ENCODE data around the gene SFRP4.

SFRP4 gene

GRCh38 chr7:37921876-37922275, 5.3 kb upstream of the SFRP4 start:
- H3K27ac ChIP-seq (ENCODE audit: low read depth, low read length), result no peak overlapping the region
- no peaks in the 10 kb centered on the region for H3K79me2 ChIP-seq (ENCODE audit: insufficient read depth, low read length)
- H3K27me3 ChIP-seq (ENCODE audit: low read length), result no peaks in the 10 kb centered on the region
- TF ChIP-seq CTCF (IDR thresholded peaks at IDR 0.05; ENCODE audit: insufficient read depth, low read length, poor library complexity, severe bottlenecking) (no peak), EZH2phosphoT487 (conservative IDR thresholded peaks at IDR 0.05; ENCODE audit: low read length) (no peak)
- H2AFZ ChIP-seq (ENCODE audit: low read depth, low read length, severe bottlenecking), result no peak overlapping the region
- H3K9me3 ChIP-seq (ENCODE audit: insufficient read depth, low read length), result no peaks in the 10 kb centered on the region
- H3K4me3 ChIP-seq (ENCODE audit: insufficient read depth, low read length, poor library complexity, severe bottlenecking), result no peak overlapping the region
- H4K20me1 ChIP-seq (ENCODE audit: low read depth, low read length), result no peaks in the 10 kb centered on the region
- H3F3A ChIP-seq (ENCODE audit: insufficient read depth), result no peaks in the 10 kb centered on the region
- H3K9ac ChIP-seq (ENCODE audit: low read length), result no peak overlapping the region
- H3K4me2 ChIP-seq (ENCODE audit: low read depth, low read length, poor library complexity, severe bottlenecking), result no peak overlapping the region
- H3K9me2 ChIP-seq (replicated peaks; ENCODE audit: insufficient read depth, low read length), result no peaks in the 10 kb centered on the region
- no peaks in the 10 kb centered on the region for H3K36me3 ChIP-seq (ENCODE audit: low read length)

- Histone ChIP-seq H3K9me3 (ENCODE audit: insufficient read depth, low read length) (no peaks in the 10 kb centered on the region), H3K9ac (ENCODE audit: low read length) (no peak overlapping the region), H3K27me3 (ENCODE audit: low read length) (no peaks in the 10 kb centered on the region), H3K4me3 (ENCODE audit: insufficient read depth, low read length, poor library complexity, severe bottlenecking) (no peak overlapping the region), H3F3A (ENCODE audit: insufficient read depth) (no peaks in the 10 kb centered on the region), H2AFZ (ENCODE audit: low read depth, low read length, severe bottlenecking) (no peak overlapping the region), H3K27ac (ENCODE audit: low read depth, low read length) (no peak overlapping the region), H3K4me2 (ENCODE audit: low read depth, low read length, poor library complexity, severe bottlenecking) (no peak overlapping the region), H3K36me3 (ENCODE audit: low read length) (no peaks in the 10 kb centered on the region), H4K20me1 (ENCODE audit: low read depth, low read length) (no peaks in the 10 kb centered on the region), H3K9me2 (replicated peaks; ENCODE audit: insufficient read depth, low read length) (no peaks in the 10 kb centered on the region), H3K79me2 (ENCODE audit: insufficient read depth, low read length) (no peaks in the 10 kb centered on the region)
- no peak for TF ChIP-seq CTCF (IDR thresholded peaks at IDR 0.05; ENCODE audit: insufficient read depth, low read length, poor library complexity, severe bottlenecking)
- TF ChIP-seq EZH2phosphoT487 (conservative IDR thresholded peaks at IDR 0.05; ENCODE audit: low read length), result no peak
Measured at GRCh38 chr7:37920849-37921805, 4.5 kb upstream of the SFRP4 start.

GRCh38 chr7:37920305-37920848, 3.8 kb upstream of the SFRP4 start, which contains the start of gene EPDR1:
TSS of gene EPDR1 (plus strand) at chr7:37920640. CDS start at chr7:37920940, 300 bp downstream.
- no peak within 1 kb of the TSS for H3K4me3 ChIP-seq (ENCODE audit: insufficient read depth, low read length, poor library complexity, severe bottlenecking)
- H3K4me2 ChIP-seq (ENCODE audit: low read depth, low read length, poor library complexity, severe bottlenecking), result no peak within 1 kb of the TSS
- no peaks in the 10 kb centered on the region for H3K27me3 ChIP-seq (ENCODE audit: low read length)
- H3K9me3 ChIP-seq (ENCODE audit: insufficient read depth, low read length), result no peaks in the 10 kb centered on the region
- no peaks in the 10 kb centered on the region for H3K36me3 ChIP-seq (ENCODE audit: low read length)
- H3K27ac ChIP-seq (ENCODE audit: low read depth, low read length), result no peak within 1 kb of the TSS
- no peaks in the 10 kb centered on the region for H4K20me1 ChIP-seq (ENCODE audit: low read depth, low read length)
- TF ChIP-seq EZH2phosphoT487 (conservative IDR thresholded peaks at IDR 0.05; ENCODE audit: low read length) (no peak), CTCF (IDR thresholded peaks at IDR 0.05; ENCODE audit: insufficient read depth, low read length, poor library complexity, severe bottlenecking) (no peak)
- H3K79me2 ChIP-seq (ENCODE audit: insufficient read depth, low read length), result no peaks in the 10 kb centered on the region
- no peak within 1 kb of the TSS for H3K9ac ChIP-seq (ENCODE audit: low read length)
- H3F3A ChIP-seq (ENCODE audit: insufficient read depth), result no peaks in the 10 kb centered on the region
- no peaks in the 10 kb centered on the region for H3K9me2 ChIP-seq (replicated peaks; ENCODE audit: insufficient read depth, low read length)
- no peak within 1 kb of the TSS for H2AFZ ChIP-seq (ENCODE audit: low read depth, low read length, severe bottlenecking)
